HG03135 (cell line): ENCODE results near the gene PLXNA4.

Source experiments
- ATAC-seq: cut with Tn5 transposase; IDR thresholded peaks from one replicate; pipeline ENCODE4 v1.9.1; 2021; ENCODE audit warnings: mild to moderate bottlenecking, moderate library complexity; ENCODE audit not compliant: unreplicated experiment

Gene PLXNA4

GRCh38 chr7:132423594-132424200, 152.6 kb downstream of the PLXNA4 start:
- no peak for ATAC-seq

- no peak for ATAC-seq
Observed at GRCh38 chr7:132422502-132423111, 153.7 kb downstream of the PLXNA4 start.

- ATAC-seq: no peak
Observed at GRCh38 chr7:132420527-132420926, 155.7 kb downstream of the PLXNA4 start.

GRCh38 chr7:132419542-132419941, 156.7 kb downstream of the PLXNA4 start:
- no peak for ATAC-seq

- ATAC-seq: no peak
Observed at GRCh38 chr7:132418840-132419239, 157.4 kb downstream of the PLXNA4 start.

GRCh38 chr7:132417103-132417906, 159.0 kb downstream of the PLXNA4 start:
- no peak for ATAC-seq

GRCh38 chr7:132416395-132416794, 159.9 kb downstream of the PLXNA4 start:
- no peak for ATAC-seq

GRCh38 chr7:132415259-132415658, 161.0 kb downstream of the PLXNA4 start:
- no peak for ATAC-seq

GRCh38 chr7:132414857-132415256, 161.4 kb downstream of the PLXNA4 start:
- ATAC-seq: no peak

GRCh38 chr7:132412435-132412834, 163.8 kb downstream of the PLXNA4 start:
- ATAC-seq: no peak

- no peak for ATAC-seq
Observed at GRCh38 chr7:132410861-132411541, 165.3 kb downstream of the PLXNA4 start.

- no peak for ATAC-seq
Observed at GRCh38 chr7:132410385-132410784, 165.9 kb downstream of the PLXNA4 start.

GRCh38 chr7:132407764-132408163, 168.5 kb downstream of the PLXNA4 start:
- no peak for ATAC-seq

- ATAC-seq: no peak
Observed at GRCh38 chr7:132406039-132406438, 170.2 kb downstream of the PLXNA4 start.

GRCh38 chr7:132404261-132404660, 172.0 kb downstream of the PLXNA4 start:
- ATAC-seq: no peak

- no peak for ATAC-seq
Observed at GRCh38 chr7:132403465-132404110, 172.7 kb downstream of the PLXNA4 start.

- ATAC-seq: no peak
Observed at GRCh38 chr7:132402751-132403245, 173.5 kb downstream of the PLXNA4 start.

- no peak for ATAC-seq
Observed at GRCh38 chr7:132402096-132402495, 174.2 kb downstream of the PLXNA4 start.

- no peak for ATAC-seq
Observed at GRCh38 chr7:132400561-132401142, 175.6 kb downstream of the PLXNA4 start.

GRCh38 chr7:132399367-132399766, 176.9 kb downstream of the PLXNA4 start:
- ATAC-seq: no peak
